A549 (cell line): ENCODE data around the gene CDC42EP1. TPM values are rescaled to one million over a fixed set of nuclear protein-coding genes. Genes with fewer than 3 reads are reported as not detected.
"Not testable (repeated sequence)": the region's sequence is repeated elsewhere in the genome, so short reads cannot be mapped to it uniquely, and the experiment has no call there.

Source experiments
- ATAC-seq, 2 experiments: fragments of 200-7000 bp in 1 of 2; fragments of >200 bp in 1 of 2; cut with Nextera tagmentation in 1 of 2; cut with Tn5 transposase in 1 of 2; 3 replicates each; pipeline versions ENCODE4 v1.8.0 to v1.9.1; 2018 to 2020; ENCODE audit warnings: mild to moderate bottlenecking in 1 of 2, moderate library complexity in 1 of 2
- CTCF ChIA-PET: fragments of 300-600 bp; sonication (Branson Sonifier 250); formaldehyde crosslinking; extraction: SDS; loops from one replicate; lab custom pipeline; 2021; ENCODE audit warnings: antibody characterized with exemption, inconsistent platforms; lab: Yijun Ruan, JAX
- POLR2A ChIA-PET: fragments of 350-600 bp; formaldehyde crosslinking; extraction: SDS; loops from one replicate; lab custom pipeline; 2021; ENCODE audit warnings: antibody characterized with exemption, inconsistent platforms; lab: Yijun Ruan, JAX
- DNase-seq, 2 experiments: peaks; one replicate each; pipeline versions ENCODE4 v3.0.0 to v3.0.0-alpha.2; 2011 to 2016; ENCODE audit warnings: low read depth in 1 of 2, low spot score in 1 of 2
- FAIRE-seq: peaks from 2 replicates; lab custom pipeline; 2011; peaks lifted over from hg19 to GRCh38; lab: Jason Lieb, UNC
- H3K27ac ChIP-seq, 2 experiments: fragments of >200 bp; sonication (Bioruptor Twin); formaldehyde crosslinking; 3 replicates each; pipeline ENCODE4 v1.5.1; 2016 to 2017
- H3K4me1 ChIP-seq: fragments of >200 bp; sonication (Bioruptor Twin); formaldehyde crosslinking; 3 replicates; pipeline ENCODE4 v1.6.1; 2016
- H3K4me2 ChIP-seq: fragments of >200 bp; sonication (Bioruptor Twin); formaldehyde crosslinking; 3 replicates; pipeline ENCODE4 v1.6.1; 2016
- H3K4me3 ChIP-seq: fragments of >200 bp; sonication (Bioruptor Twin); formaldehyde crosslinking; 3 replicates; pipeline ENCODE4 v1.5.1; 2016
- H3K9me3 ChIP-seq: fragments of >200 bp; sonication (Bioruptor Twin); formaldehyde crosslinking; 3 replicates; pipeline ENCODE4 v1.6.1; 2016
- BCL3 ChIP-seq: fragments of >200 bp; sonication (Bioruptor Twin); formaldehyde crosslinking; IDR thresholded peaks from 3 replicates; pipeline ENCODE4 v1.6.1; 2016
- CBX2 ChIP-seq: fragments of 200-600 bp; sonication (generic); IDR thresholded peaks from 2 replicates; pipeline ENCODE4 v1.6.1; 2016; ENCODE audit warnings: low read depth, mild to moderate bottlenecking, borderline replicate concordance
- CEBPB ChIP-seq, 2 experiments: fragments of >200 bp in 1 of 2; sonication (Bioruptor Twin) in 1 of 2; formaldehyde crosslinking in 1 of 2; IDR thresholded peaks; 2 replicates each; pipeline ENCODE4 v1.6.1; 2012 to 2016
- CHD2 ChIP-seq: fragments of 150-350 bp; IDR thresholded peaks from 2 replicates; pipeline ENCODE4 v1.6.1; 2014; ENCODE audit warnings: low read length; ENCODE audit not compliant: partially characterized antibody
- CHD4 ChIP-seq: fragments of 200-600 bp; sonication (generic); IDR thresholded peaks from 2 replicates; pipeline ENCODE4 v1.6.1; 2016; ENCODE audit warnings: antibody characterized with exemption, mild to moderate bottlenecking, borderline replicate concordance
- E2F6 ChIP-seq: IDR thresholded peaks from 2 replicates; pipeline ENCODE4 v1.6.1; 2012; ENCODE audit warnings: low read depth, borderline replicate concordance
- HOXA7 ChIP-seq: fragments of 250-450 bp; sonication (Bioruptor Pico); IDR thresholded peaks from 2 replicates; pipeline ENCODE4 v1.5.0; 2020; ENCODE audit warnings: mild to moderate bottlenecking, moderate library complexity
- JUNB ChIP-seq: fragments of >200 bp; sonication (Bioruptor Twin); formaldehyde crosslinking; IDR thresholded peaks from 2 replicates; pipeline ENCODE4 v1.6.1; 2016
- MYC ChIP-seq: IDR thresholded peaks from 2 replicates; pipeline ENCODE4 v1.6.1; 2012; ENCODE audit warnings: mild to moderate bottlenecking, inconsistent platforms, low read length, improper control_type of control experiment, borderline replicate concordance
- NR3C1 ChIP-seq: fragments of >200 bp; sonication (Bioruptor Twin); formaldehyde crosslinking; IDR thresholded peaks from 3 replicates; pipeline ENCODE4 v1.6.1; 2017
- RAD21 ChIP-seq, 2 experiments: fragments of >200 bp in 1 of 2; sonication (Bioruptor Twin) in 1 of 2; formaldehyde crosslinking in 1 of 2; IDR thresholded peaks in 1 of 2; conservative IDR thresholded peaks in 1 of 2; 2 replicates in 1 of 2; 3 replicates in 1 of 2; pipeline ENCODE4 v1.6.1; 2012 to 2018; ENCODE audit warnings: inconsistent platforms in 1 of 2
- RNF2 ChIP-seq: fragments of 200-600 bp; sonication (generic); IDR thresholded peaks from 2 replicates; pipeline ENCODE4 v1.6.1; 2016; ENCODE audit warnings: low read depth, mild to moderate bottlenecking, antibody characterized with exemption, moderate library complexity, borderline replicate concordance
- SMC3 ChIP-seq: fragments of >200 bp; sonication (Bioruptor Twin); formaldehyde crosslinking; IDR thresholded peaks from 3 replicates; pipeline ENCODE4 v1.6.1; 2018; ENCODE audit warnings: inconsistent platforms
- USF2 ChIP-seq: fragments of 450-650 bp; IDR thresholded peaks from 2 replicates; pipeline ENCODE4 v1.6.1; 2014; ENCODE audit warnings: antibody characterized with exemption
- WGBS: methylation state at CpG from one replicate; pipeline ENCODE4 v1.1.6; 2017; ENCODE audit errors: missing lambda C conversion rate; 5-methylcytosine and 5-hydroxymethylcytosine counted together
- polyA plus RNA-seq, 4 experiments: library from polyadenylated mRNA; depleted of rRNA in 3 of 4; stranded (reverse); fragments of >200 nt; fragmentation: RNase III in 1 of 4; extraction: RNeasy Plus Mini Kit Qiagen cat#74134 plus additional on column Dnase treatment in 1 of 4; gene quantifications; 2 replicates in 3 of 4; 3 replicates in 1 of 4; pipeline ENCODE4 v1.2.3, GENCODE V29; 2011 to 2017

CDC42EP1 gene
- polyA plus RNA-seq, 2 of the 4 experiments (the other 2 are of a cell fraction): 16.0 to 20.2 TPM

GRCh38 chr22:37608477-37609239 lies 48.4 kb downstream of the CDC42EP1 start, which contains the start of gene GGA1 (continued):
- TF ChIP-seq E2F6 (peak; percentile 72; the same call in 1 of the 2 replicates), USF2 (no peak), CHD4 (no peak), CEBPB (IDR thresholded peaks at IDR 0.05) (no peak), HOXA7 (CRISPR knock-in tag) (no peak), BCL3 (peak; percentile 15; the same call in 1 of the 3 replicates), RAD21 (conservative IDR thresholded peaks at IDR 0.05 in 1 of 2, IDR thresholded peaks at IDR 0.05 in 1 of 2) (no peak), JUNB (no peak), NR3C1 (no peak), CHD2 (peak; percentile 81), MYC (0 out of 2 replicates have a peak, but pooled peaks have one; percentile 34), SMC3 (no peak)
- TF ChIP-seq, all 56 proteins: peak for 10

- POLR2A ChIA-PET: interaction anchor here (0.6 to 2.7 kb wide), 4 partner anchors 18 to 68 kb away, joined by 3 to 23 read pairs (median 6); no protein-coding TSS in a partner anchor
Measured at GRCh38 chr22:37609240-37610152, 49.2 kb downstream of the CDC42EP1 start.

GRCh38 chr22:37610153-37610475 lies 49.8 kb downstream of the CDC42EP1 start:
- WGBS: 93% methylated on average over 3 of the region's 3 CpGs
- Histone ChIP-seq H3K4me3 (peak overlapping the region; percentile 76; the same call in 2 of the 3 replicates), H3K27ac (peak overlapping the region; percentile 91 to 97; a peak in 5 of 6 replicates), H3K4me2 (peak overlapping the region; percentile 95)
- not testable (repeated sequence) for H3K4me1 ChIP-seq, DNase-seq, ATAC-seq, H3K9me3 ChIP-seq, FAIRE-seq
- POLR2A ChIA-PET: interaction anchor here (2.7 kb wide), 1 partner anchor 18 kb away, joined by 23 read pairs; no protein-coding TSS in a partner anchor
- CTCF ChIA-PET: interaction anchor here (0.9 to 1.6 kb wide), 6 partner anchors 9 to 33 kb away, joined by 3 to 8 read pairs (median 3); no protein-coding TSS in a partner anchor

More at GRCh38 chr22:37609240-37610152, 49.2 kb downstream of the CDC42EP1 start:
- Histone ChIP-seq H3K9me3 (no peaks in the 10 kb centered on the region), H3K4me1 (peaks cover 9% of the 10 kb centered on the region; the same call in 2 of the 3 replicates), H3K4me3 (peak overlapping the region; percentile 76), H3K27ac (peak overlapping the region; percentile 91 to 97), H3K4me2 (peak overlapping the region; percentile 95)
- CTCF ChIA-PET: interaction anchor here (0.5 to 4.2 kb wide), 11 partner anchors 9 to 69 kb away, joined by 3 to 39 read pairs (median 3); no protein-coding TSS in a partner anchor
- TF ChIP-seq CBX2 (no peak), RNF2 (no peak)
- DNase-seq (peak in 1 of 2 experiments; percentile 36), FAIRE-seq (no peak), ATAC-seq (peak; percentile 6 to 10; a peak in 3 of 6 replicates)
- 29% methylated on average over 16 of the region's 26 CpGs for WGBS
